Pancreas (tissue), 10 donors: ENCODE results near the gene TMEM267. TPM values are rescaled to one million over a fixed set of nuclear protein-coding genes. Genes with fewer than 3 reads are reported as not detected.
"Not testable (repeated sequence)": the region's sequence is repeated elsewhere in the genome, so short reads cannot be mapped to it uniquely, and the experiment has no call there.

Source experiments
- ATAC-seq, 4 donors: fragments of 200-7000 bp; cut with Tn5 transposase; one replicate each; pipeline versions ENCODE4 v1.8.0 to v1.9.1; 2020; ENCODE audit warnings: mild to moderate bottlenecking in 4 of 4, moderate library complexity in 4 of 4
- DNase-seq, 6 donors: peaks; one replicate each; pipeline ENCODE4 v3.0.0-alpha.2; 2020
- FAIRE-seq: peaks from 2 replicates; lab custom pipeline; 2012; peaks lifted over from hg19 to GRCh38; lab: Jason Lieb, UNC
- H3K27ac ChIP-seq, 4 donors: fragments of 200-600 bp; sonication (generic); 1 replicate in 3 of 4; 2 replicates in 1 of 4; pipeline versions ENCODE4 v1.5.0 to v1.8.0; 2020
- H3K27me3 ChIP-seq, 4 donors: fragments of 200-600 bp; one replicate each; pipeline ENCODE4 v1.8.0; 2021
- H3K36me3 ChIP-seq, 3 donors: fragments of 200-600 bp; sonication (generic) in 1 of 3; one replicate each; pipeline versions ENCODE4 v1.5.0 to v1.8.0; 2020 to 2021
- H3K4me1 ChIP-seq, 3 donors: fragments of 200-600 bp; one replicate each; pipeline ENCODE4 v1.8.0; 2021
- H3K4me3 ChIP-seq, 4 donors: fragments of 200-600 bp; sonication (generic) in 2 of 4; one replicate each; pipeline versions ENCODE4 v1.5.0 to v1.8.0; 2020 to 2021
- H3K9me3 ChIP-seq, 4 donors: fragments of 200-600 bp; one replicate each; pipeline ENCODE4 v1.8.0; 2021
- WGBS, 2 donors: extraction: QIAGEN DNeasy Blood & Tissue Kit; methylation state at CpG; one replicate each; pipeline ENCODE4 v1.1.7; 2013; 5-methylcytosine and 5-hydroxymethylcytosine counted together
- intact Hi-C, 3 donors: fragments of 100-400 bp; cut with DNase I; formaldehyde crosslinking; loops; one replicate each; pipeline versions ENCODE4 v1.11.1 to v1.14.2; 2022
- polyA plus RNA-seq, 2 donors: library from polyadenylated mRNA; stranded (reverse); fragments of 200-250 nt; gene quantifications; one replicate each; pipeline ENCODE4 v1.2.3, GENCODE V29; 2013
- total RNA-seq, 6 donors: library from RNA; stranded (reverse); fragmentation: NEBNext Ultra II Directional in 4 of 6; extraction: Animal tissue kit (Norgen Biotek cat#: 25700) in 4 of 6; gene quantifications; one replicate each; pipeline versions ENCODE4 v1.2.1 to v1.2.4, GENCODE V29; 2021 to 2023
- TF ChIP-seq, protein P1 (sequence below), 4 donors: fragments of 200-600 bp; sonication (generic) in 3 of 4; IDR thresholded peaks; one replicate each; pipeline versions ENCODE4 v1.5.0 to v1.8.0; 2021; ENCODE audit warnings: antibody characterized with exemption in 4 of 4
- donor health status: healthy with polysubstance abuse.
- donor health status: DM: no; HTN: no; CAD: no; lungs with moderate emphysema.
- donor health status: DM: no; HTN: no; CAD: no.
- donor health status: control.
- donor health status: control.
- donor health status: Bipolar disorder and iron deficiency.
- donor health status: DM: yes; HTN: yes; CAD: no.
- donor health status: DM: no; HTN: no; CAD: no.
- donor health status: DM: no; HTN: no; CAD: no.
- donor health status: DM: yes; HTN: yes; CAD: no.

The TMEM267 gene
- total and polyA plus RNA-seq, 8 donors, result 3.5 to 8.4 (median 5.2) TPM

DNA sequence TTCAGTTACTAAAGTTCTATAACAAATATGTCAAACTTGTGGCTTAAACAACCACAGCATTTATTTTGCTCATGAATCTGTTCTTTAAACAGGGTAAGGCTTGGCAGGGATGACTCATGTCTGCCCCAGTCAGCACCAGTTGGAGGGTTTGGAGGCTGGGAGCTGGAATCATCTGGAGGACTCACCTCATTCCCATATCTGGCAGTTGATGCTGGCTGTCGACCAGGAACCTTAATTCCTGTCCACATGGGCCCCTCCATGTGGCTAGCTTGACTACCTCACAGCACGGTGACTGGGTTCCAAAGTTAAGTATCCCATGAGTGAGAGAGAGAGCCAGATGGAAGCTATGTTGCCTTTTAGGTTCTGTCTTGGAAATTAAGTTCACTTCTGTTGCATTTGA, 57.7 kb downstream of the TMEM267 start:
- DNase-seq, result no peak
- intact Hi-C loops, result no loop called here
- 58 to 61% methylated on average over 2 of the region's 2 CpGs for WGBS, 2 donors
- Histone ChIP-seq H3K36me3 (no peaks in the 10 kb centered on the region), H3K4me3 (no peak overlapping the region), H3K4me1 (peaks cover 0 to 15% (median 9%) of the 10 kb centered on the region in 3 donors), H3K27me3 (no peaks in the 10 kb centered on the region), H3K9me3 (no peaks in the 10 kb centered on the region), H3K27ac (peak overlapping the region in 2 of 4 donors; percentile 34 to 38)
- FAIRE-seq, result no peak
- ATAC-seq, result peak in 2 of 4 donors; percentile 41 to 69
- TF ChIP-seq, protein P1, sequence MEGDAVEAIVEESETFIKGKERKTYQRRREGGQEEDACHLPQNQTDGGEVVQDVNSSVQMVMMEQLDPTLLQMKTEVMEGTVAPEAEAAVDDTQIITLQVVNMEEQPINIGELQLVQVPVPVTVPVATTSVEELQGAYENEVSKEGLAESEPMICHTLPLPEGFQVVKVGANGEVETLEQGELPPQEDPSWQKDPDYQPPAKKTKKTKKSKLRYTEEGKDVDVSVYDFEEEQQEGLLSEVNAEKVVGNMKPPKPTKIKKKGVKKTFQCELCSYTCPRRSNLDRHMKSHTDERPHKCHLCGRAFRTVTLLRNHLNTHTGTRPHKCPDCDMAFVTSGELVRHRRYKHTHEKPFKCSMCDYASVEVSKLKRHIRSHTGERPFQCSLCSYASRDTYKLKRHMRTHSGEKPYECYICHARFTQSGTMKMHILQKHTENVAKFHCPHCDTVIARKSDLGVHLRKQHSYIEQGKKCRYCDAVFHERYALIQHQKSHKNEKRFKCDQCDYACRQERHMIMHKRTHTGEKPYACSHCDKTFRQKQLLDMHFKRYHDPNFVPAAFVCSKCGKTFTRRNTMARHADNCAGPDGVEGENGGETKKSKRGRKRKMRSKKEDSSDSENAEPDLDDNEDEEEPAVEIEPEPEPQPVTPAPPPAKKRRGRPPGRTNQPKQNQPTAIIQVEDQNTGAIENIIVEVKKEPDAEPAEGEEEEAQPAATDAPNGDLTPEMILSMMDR (IDR thresholded peaks at IDR 0.05), result no peak

DNA sequence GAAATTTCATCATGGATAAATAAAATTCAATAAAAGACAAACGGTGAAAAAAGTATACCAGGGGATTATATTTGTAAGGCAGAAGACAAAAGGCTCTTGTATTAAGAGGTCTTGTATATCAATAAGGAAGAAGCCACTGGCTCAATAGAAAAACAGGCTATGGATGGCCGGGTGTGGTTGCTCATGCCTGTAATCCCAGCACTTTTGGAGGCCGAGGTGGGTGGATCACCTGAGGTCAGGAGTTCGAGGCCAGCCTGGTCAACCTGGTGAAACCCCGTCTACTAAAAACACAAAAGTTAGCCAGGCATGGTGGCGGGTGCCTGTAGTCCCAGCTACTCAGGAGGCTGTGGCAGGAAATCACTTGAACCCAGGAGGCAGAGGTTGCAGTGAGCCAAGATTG, 60.6 kb downstream of the TMEM267 start:
- H3K36me3 ChIP-seq, ATAC-seq, H3K27me3 ChIP-seq, intact Hi-C loops, DNase-seq, H3K27ac ChIP-seq, H3K9me3 ChIP-seq, FAIRE-seq, H3K4me3 ChIP-seq: not testable (repeated sequence)
- 75 to 78% methylated on average over 6 of the region's 6 CpGs for WGBS, 2 donors
- peaks cover 0 to 15% (median 9%) of the 10 kb centered on the region in 3 donors for H3K4me1 ChIP-seq

DNA sequence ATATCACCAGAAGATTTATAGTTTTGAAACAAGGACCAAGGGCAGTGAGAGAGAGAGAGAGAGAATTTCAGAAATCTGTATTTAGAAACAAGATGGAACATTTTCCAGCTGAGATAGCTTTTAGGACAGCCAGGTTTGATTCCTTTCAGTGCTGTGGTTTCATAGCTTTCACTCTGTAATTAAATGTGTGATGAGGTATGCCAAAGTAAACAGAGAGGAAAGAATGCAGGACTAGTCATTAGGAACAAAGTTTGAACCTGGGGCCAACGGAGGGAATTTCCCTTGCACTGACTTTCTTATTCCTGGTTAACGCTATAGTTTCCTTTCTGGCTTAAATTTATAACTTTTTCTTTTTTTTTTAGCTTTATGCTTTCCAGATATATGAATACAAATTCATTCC, 61.5 kb downstream of the TMEM267 start:
- WGBS, 2 donors, result 8 to 11% methylated on average over 2 of the region's 2 CpGs
- DNase-seq (peak in 2 of 6 donors; percentile 29 to 49), FAIRE-seq (peak; percentile 68), ATAC-seq (peak; percentile 87 to 98 (median 94))
- Histone ChIP-seq H3K27ac (peak overlapping the region in 2 of 4 donors; percentile 59 to 80), H3K4me1 (peaks cover 0 to 15% (median 9%) of the 10 kb centered on the region in 3 donors), H3K9me3 (no peaks in the 10 kb centered on the region), H3K4me3 (no peak overlapping the region), H3K27me3 (no peaks in the 10 kb centered on the region), H3K36me3 (no peaks in the 10 kb centered on the region)
- TF ChIP-seq, protein P1 (IDR thresholded peaks at IDR 0.05), result no peak
- intact Hi-C loops, result no loop called here

DNA sequence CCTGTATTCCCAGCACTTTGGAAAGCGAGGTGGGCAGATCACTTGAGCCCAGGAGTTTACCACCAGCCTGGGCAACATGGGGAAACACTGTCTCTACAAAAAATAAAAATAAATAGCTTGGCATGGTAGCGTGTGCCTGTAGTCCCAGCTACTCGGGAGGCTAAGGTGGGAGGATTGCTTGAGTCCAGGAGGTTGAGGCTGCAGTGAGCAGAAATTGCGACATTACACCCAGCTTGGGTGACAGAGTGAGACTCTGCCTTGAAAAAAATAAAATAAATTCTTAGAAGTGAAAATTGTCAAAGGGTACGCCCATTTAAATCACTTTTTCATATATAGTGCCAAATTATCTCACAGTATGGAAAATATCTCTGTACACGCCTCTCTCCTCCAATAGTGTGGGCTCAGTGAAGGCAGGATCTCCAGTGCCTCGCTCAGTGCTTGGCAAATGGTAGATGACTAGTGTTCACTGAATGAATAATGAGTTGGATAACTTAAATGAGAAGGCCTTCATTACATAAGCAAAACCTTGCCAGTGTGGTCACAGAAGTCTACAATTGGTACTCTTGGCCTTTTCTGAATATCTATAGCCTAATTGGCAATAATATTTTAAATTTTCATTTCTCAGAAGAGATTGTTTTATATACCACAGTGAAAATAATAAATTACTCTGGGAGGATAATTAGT, 62.1 kb downstream of the TMEM267 start:
- no peak for FAIRE-seq
- 82 to 89% methylated on average over 7 of the region's 7 CpGs for WGBS, 2 donors
- peak in 2 of 4 donors; percentile 12 to 16 for ATAC-seq

DNA sequence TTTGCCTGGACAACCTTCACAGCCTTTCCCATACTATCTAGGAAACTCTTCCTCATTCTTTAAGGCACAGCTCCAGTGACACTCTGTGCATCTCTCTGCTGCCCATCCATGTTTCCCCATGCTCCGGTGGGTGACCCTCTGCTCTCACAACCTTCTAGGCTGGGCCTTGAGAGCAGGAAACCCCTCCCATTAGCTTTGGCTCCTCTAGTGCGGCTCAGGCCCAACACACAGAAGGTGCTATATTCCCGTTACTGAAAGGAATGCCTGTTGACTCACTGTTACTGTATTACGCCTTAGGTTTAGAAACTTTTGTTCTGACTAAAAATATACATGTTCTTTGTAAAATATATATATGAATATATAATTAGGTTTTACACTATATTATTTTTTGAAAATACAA, 63.4 kb downstream of the TMEM267 start:
- no peaks in the 10 kb centered on the region for H3K36me3 ChIP-seq
- peaks cover 0 to 15% (median 14%) of the 10 kb centered on the region in 3 donors for H3K4me1 ChIP-seq
- TF ChIP-seq, protein P1 (IDR thresholded peaks at IDR 0.05), result no peak
- FAIRE-seq (no peak), DNase-seq (no peak), ATAC-seq (no peak)
- no peak overlapping the region for H3K27ac ChIP-seq
- no peak overlapping the region for H3K4me3 ChIP-seq
- intact Hi-C loops, result no loop called here
- no peaks in the 10 kb centered on the region for H3K27me3 ChIP-seq
- WGBS, 2 donors, result 82 to 88% methylated on average over 4 of the region's 4 CpGs
- H3K9me3 ChIP-seq, result no peaks in the 10 kb centered on the region

More for the DNA sequence above, 62.1 kb downstream of the TMEM267 start:
- Histone ChIP-seq H3K27ac (peak overlapping the region in 2 of 4 donors; percentile 59 to 80), H3K4me1 (peaks cover 0 to 15% (median 9%) of the 10 kb centered on the region in 3 donors), H3K4me3 (no peak overlapping the region), H3K27me3 (no peaks in the 10 kb centered on the region), H3K9me3 (no peaks in the 10 kb centered on the region), H3K36me3 (no peaks in the 10 kb centered on the region)
- intact Hi-C loops, result no loop called here
- no peak for DNase-seq
- TF ChIP-seq, protein P1 (IDR thresholded peaks at IDR 0.05), result no peak
